ENCODE measurements around the gene FAM124A.

DNA sequence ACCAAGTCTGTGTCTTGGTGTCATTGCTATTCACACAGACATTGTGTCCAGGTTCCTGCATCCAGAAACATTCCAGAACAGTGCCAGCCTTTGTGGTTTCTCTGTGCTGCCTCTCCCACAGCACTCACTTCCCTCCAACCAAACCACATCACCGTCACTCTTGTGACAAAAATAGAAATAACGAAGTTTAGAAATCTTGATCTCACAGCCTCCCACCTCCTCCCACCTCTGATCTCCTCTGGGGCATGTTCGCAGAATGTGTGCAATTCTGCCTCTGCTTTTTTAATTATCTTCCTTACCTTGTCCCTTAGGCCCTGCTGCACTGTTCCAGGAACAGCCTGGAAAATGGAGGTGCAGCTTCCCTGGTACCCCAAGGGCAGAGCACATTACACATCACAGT is 108.6 kb downstream of the FAM124A start:
- TF ChIP-seq EZH2 (IDR thresholded peaks at IDR 0.05; ENCODE audit: low read length, missing control alignments), result no peak
- TF ChIP-seq, protein P1, sequence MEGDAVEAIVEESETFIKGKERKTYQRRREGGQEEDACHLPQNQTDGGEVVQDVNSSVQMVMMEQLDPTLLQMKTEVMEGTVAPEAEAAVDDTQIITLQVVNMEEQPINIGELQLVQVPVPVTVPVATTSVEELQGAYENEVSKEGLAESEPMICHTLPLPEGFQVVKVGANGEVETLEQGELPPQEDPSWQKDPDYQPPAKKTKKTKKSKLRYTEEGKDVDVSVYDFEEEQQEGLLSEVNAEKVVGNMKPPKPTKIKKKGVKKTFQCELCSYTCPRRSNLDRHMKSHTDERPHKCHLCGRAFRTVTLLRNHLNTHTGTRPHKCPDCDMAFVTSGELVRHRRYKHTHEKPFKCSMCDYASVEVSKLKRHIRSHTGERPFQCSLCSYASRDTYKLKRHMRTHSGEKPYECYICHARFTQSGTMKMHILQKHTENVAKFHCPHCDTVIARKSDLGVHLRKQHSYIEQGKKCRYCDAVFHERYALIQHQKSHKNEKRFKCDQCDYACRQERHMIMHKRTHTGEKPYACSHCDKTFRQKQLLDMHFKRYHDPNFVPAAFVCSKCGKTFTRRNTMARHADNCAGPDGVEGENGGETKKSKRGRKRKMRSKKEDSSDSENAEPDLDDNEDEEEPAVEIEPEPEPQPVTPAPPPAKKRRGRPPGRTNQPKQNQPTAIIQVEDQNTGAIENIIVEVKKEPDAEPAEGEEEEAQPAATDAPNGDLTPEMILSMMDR (conservative IDR thresholded peaks at IDR 0.05 in 1 of 2, IDR thresholded peaks at IDR 0.05 in 1 of 2; ENCODE audit: low read depth in 1 of 2, low read length in 2 of 2), result no peak

All from fibroblast of lung (primary cell).